Measurements from ENCODE around the gene NPFFR2.
"Not testable (repeated sequence)": the region's sequence is repeated elsewhere in the genome, so short reads cannot be mapped to it uniquely, and the experiment has no call there.

NPFFR2 gene

GRCh38 chr4:72144241-72144640 lies 112.4 kb downstream of the NPFFR2 start:
- no peaks in the 10 kb centered on the region for H3K27me3 ChIP-seq (ENCODE audit: insufficient read depth, insufficient read length)
- no peak overlapping the region for H3K4me3 ChIP-seq (ENCODE audit: insufficient read length, low read depth)
- no peaks in the 10 kb centered on the region for H3K9me3 ChIP-seq (ENCODE audit: insufficient read depth, low read length)
- DNase-seq (ENCODE audit: low read depth, low spot score): no peak
- H3K36me3 ChIP-seq (ENCODE audit: insufficient read depth, insufficient read length, low read length): no peaks in the 10 kb centered on the region
- no peak overlapping the region for H3K9ac ChIP-seq (ENCODE audit: insufficient read length, low read depth)
- no peaks in the 10 kb centered on the region for H3K4me1 ChIP-seq (ENCODE audit: insufficient read depth, insufficient read length)
- no peak for TF ChIP-seq YY1 (IDR thresholded peaks at IDR 0.05; ENCODE audit: insufficient read depth, insufficient read length)
- no peak for TF ChIP-seq ZNF274 (IDR thresholded peaks at IDR 0.05; ENCODE audit: low read depth, low read length)
- TF ChIP-seq SUZ12 (IDR thresholded peaks at IDR 0.05; ENCODE audit: extremely low read depth, insufficient read depth, insufficient read length): no peak

DNA sequence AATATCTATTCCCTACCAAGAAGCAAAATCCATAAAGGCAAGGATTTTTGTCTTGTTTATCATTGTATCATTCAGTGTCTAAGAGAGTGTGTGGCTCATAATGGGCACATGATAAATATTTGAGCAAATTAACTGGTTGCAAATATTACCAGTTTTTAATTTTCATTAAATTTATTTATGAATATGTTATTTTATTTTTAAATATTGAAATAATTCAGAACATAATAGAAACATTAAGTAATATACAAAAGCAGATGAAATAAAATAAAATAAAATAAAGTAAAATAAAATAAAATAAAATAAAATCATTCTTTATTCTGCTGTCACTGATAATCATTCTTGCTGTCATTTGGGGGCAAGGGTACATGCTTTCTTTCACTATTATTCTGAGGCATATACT lies 120.9 kb downstream of the NPFFR2 start:
- H3K9me3 ChIP-seq (ENCODE audit: insufficient read depth, low read length): no peaks in the 10 kb centered on the region
- H3K4me1 ChIP-seq (ENCODE audit: insufficient read depth, insufficient read length): no peaks in the 10 kb centered on the region
- H3K27me3 ChIP-seq (ENCODE audit: insufficient read depth, insufficient read length): no peaks in the 10 kb centered on the region
- no peak overlapping the region for H3K9ac ChIP-seq (ENCODE audit: insufficient read length, low read depth)
- TF ChIP-seq ZNF274 (IDR thresholded peaks at IDR 0.05; ENCODE audit: low read depth, low read length): no peak
- TF ChIP-seq SUZ12 (IDR thresholded peaks at IDR 0.05; ENCODE audit: extremely low read depth, insufficient read depth, insufficient read length): no peak
- TF ChIP-seq YY1 (IDR thresholded peaks at IDR 0.05; ENCODE audit: insufficient read depth, insufficient read length): no peak
- H3K4me3 ChIP-seq (ENCODE audit: insufficient read length, low read depth): no peak overlapping the region
- no peak for DNase-seq (ENCODE audit: low read depth, low spot score)
- no peaks in the 10 kb centered on the region for H3K36me3 ChIP-seq (ENCODE audit: insufficient read depth, insufficient read length, low read length)

DNA sequence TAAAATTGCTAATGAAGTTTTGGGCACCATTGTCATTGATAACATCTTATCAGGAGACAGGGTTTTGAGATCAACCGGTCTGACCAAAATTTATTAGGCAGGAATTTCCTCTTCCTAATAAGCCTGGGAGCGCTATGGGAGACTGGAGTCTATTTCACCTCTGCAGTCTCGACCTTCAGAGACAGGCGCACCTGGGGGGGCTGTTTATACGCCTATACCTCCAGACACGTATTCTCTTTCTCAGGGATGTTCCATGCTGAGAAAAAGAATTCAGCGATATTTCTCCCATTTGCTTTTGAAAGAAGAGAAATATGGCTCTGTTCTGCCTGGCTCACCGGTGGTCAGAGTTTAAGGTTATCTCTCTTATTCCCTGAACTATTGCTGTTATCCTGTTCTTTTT lies 121.8 kb downstream of the NPFFR2 start:
- H3K4me1 ChIP-seq (ENCODE audit: insufficient read depth, insufficient read length); H3K9ac ChIP-seq (ENCODE audit: insufficient read length, low read depth); H3K36me3 ChIP-seq (ENCODE audit: insufficient read depth, insufficient read length, low read length); DNase-seq (ENCODE audit: low read depth, low spot score); H3K9me3 ChIP-seq (ENCODE audit: insufficient read depth, low read length); H3K4me3 ChIP-seq (ENCODE audit: insufficient read length, low read depth); H3K27me3 ChIP-seq (ENCODE audit: insufficient read depth, insufficient read length): not testable (repeated sequence)

GRCh38 chr4:72169285-72169684 lies 137.5 kb downstream of the NPFFR2 start:
- H3K36me3 ChIP-seq (ENCODE audit: insufficient read depth, insufficient read length, low read length); H3K27me3 ChIP-seq (ENCODE audit: insufficient read depth, insufficient read length); H3K4me3 ChIP-seq (ENCODE audit: insufficient read length, low read depth); H3K9ac ChIP-seq (ENCODE audit: insufficient read length, low read depth); DNase-seq (ENCODE audit: low read depth, low spot score); H3K4me1 ChIP-seq (ENCODE audit: insufficient read depth, insufficient read length): not testable (repeated sequence)
- H3K9me3 ChIP-seq (ENCODE audit: insufficient read depth, low read length): peaks cover 38% of the 10 kb centered on the region

GRCh38 chr4:72169861-72170260 lies 138.1 kb downstream of the NPFFR2 start:
- DNase-seq (ENCODE audit: low read depth, low spot score): no peak
- Histone ChIP-seq H3K4me3 (ENCODE audit: insufficient read length, low read depth) (no peak overlapping the region), H3K4me1 (ENCODE audit: insufficient read depth, insufficient read length) (no peaks in the 10 kb centered on the region), H3K9me3 (ENCODE audit: insufficient read depth, low read length) (peaks cover 38% of the 10 kb centered on the region), H3K36me3 (ENCODE audit: insufficient read depth, insufficient read length, low read length) (no peaks in the 10 kb centered on the region), H3K27me3 (ENCODE audit: insufficient read depth, insufficient read length) (no peaks in the 10 kb centered on the region), H3K9ac (ENCODE audit: insufficient read length, low read depth) (no peak overlapping the region)
- no peak for TF ChIP-seq ZNF274 (IDR thresholded peaks at IDR 0.05; ENCODE audit: low read depth, low read length)
- no peak for TF ChIP-seq SUZ12 (IDR thresholded peaks at IDR 0.05; ENCODE audit: extremely low read depth, insufficient read depth, insufficient read length)
- no peak for TF ChIP-seq YY1 (IDR thresholded peaks at IDR 0.05; ENCODE audit: insufficient read depth, insufficient read length)

GRCh38 chr4:72171761-72172160 lies 140.0 kb downstream of the NPFFR2 start:
- Histone ChIP-seq H3K4me1 (ENCODE audit: insufficient read depth, insufficient read length) (no peaks in the 10 kb centered on the region), H3K9me3 (ENCODE audit: insufficient read depth, low read length) (peaks cover 54% of the 10 kb centered on the region), H3K4me3 (ENCODE audit: insufficient read length, low read depth) (no peak overlapping the region), H3K9ac (ENCODE audit: insufficient read length, low read depth) (no peak overlapping the region), H3K36me3 (ENCODE audit: insufficient read depth, insufficient read length, low read length) (no peaks in the 10 kb centered on the region), H3K27me3 (ENCODE audit: insufficient read depth, insufficient read length) (no peaks in the 10 kb centered on the region)
- TF ChIP-seq YY1 (IDR thresholded peaks at IDR 0.05; ENCODE audit: insufficient read depth, insufficient read length): no peak
- TF ChIP-seq SUZ12 (IDR thresholded peaks at IDR 0.05; ENCODE audit: extremely low read depth, insufficient read depth, insufficient read length): no peak
- TF ChIP-seq ZNF274 (IDR thresholded peaks at IDR 0.05; ENCODE audit: low read depth, low read length): no peak
- DNase-seq (ENCODE audit: low read depth, low spot score): no peak

DNA sequence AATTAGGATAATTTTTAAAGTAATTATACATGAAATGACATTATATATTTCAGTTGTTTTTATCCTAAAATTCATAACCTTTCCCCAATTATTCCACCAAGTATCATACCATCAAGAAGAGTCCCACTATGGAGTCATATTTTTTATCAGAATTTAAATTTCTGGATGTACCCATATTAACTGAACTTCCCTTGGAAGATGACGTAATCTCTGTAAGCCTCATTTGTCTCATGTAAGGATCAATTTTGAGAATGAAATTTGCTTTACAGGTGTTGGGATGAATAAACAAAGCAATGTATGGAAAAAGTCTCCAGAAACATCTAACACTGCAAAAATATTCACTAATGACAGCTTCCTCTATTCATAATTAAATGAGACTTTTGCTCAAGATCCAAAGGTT lies 147.5 kb downstream of the NPFFR2 start:
- Histone ChIP-seq H3K4me3 (ENCODE audit: insufficient read length, low read depth) (no peak overlapping the region), H3K9ac (ENCODE audit: insufficient read length, low read depth) (no peak overlapping the region), H3K4me1 (ENCODE audit: insufficient read depth, insufficient read length) (no peaks in the 10 kb centered on the region), H3K36me3 (ENCODE audit: insufficient read depth, insufficient read length, low read length) (no peaks in the 10 kb centered on the region), H3K27me3 (ENCODE audit: insufficient read depth, insufficient read length) (no peaks in the 10 kb centered on the region), H3K9me3 (ENCODE audit: insufficient read depth, low read length) (peaks cover 16% of the 10 kb centered on the region; the same call in 1 of the 2 replicates)
- DNase-seq (ENCODE audit: low read depth, low spot score): no peak
- TF ChIP-seq ZNF274 (IDR thresholded peaks at IDR 0.05; ENCODE audit: low read depth, low read length): no peak
- no peak for TF ChIP-seq SUZ12 (IDR thresholded peaks at IDR 0.05; ENCODE audit: extremely low read depth, insufficient read depth, insufficient read length)
- TF ChIP-seq YY1 (IDR thresholded peaks at IDR 0.05; ENCODE audit: insufficient read depth, insufficient read length): no peak

DNA sequence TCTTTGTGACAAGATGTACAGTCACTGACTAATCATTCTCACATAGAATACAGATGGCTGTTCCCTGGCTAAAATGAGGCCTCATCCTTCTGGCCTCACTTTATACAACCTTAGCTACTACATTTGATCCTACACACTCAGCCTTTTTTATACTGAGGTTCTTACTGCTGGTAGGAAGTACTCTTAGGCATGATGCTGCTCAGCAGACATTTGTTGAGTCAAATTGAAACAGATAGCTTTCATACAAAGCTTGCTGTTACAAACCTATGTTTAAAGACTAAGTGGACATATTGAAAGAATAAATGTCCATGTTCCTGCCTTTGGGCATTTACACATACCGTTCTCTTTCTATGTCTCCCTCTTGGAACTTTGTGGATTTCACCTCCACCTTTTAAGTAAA lies 154.9 kb downstream of the NPFFR2 start:
- no peaks in the 10 kb centered on the region for H3K36me3 ChIP-seq (ENCODE audit: insufficient read depth, insufficient read length, low read length)
- H3K9me3 ChIP-seq (ENCODE audit: insufficient read depth, low read length): no peaks in the 10 kb centered on the region
- no peak for TF ChIP-seq YY1 (IDR thresholded peaks at IDR 0.05; ENCODE audit: insufficient read depth, insufficient read length)
- no peak for TF ChIP-seq ZNF274 (IDR thresholded peaks at IDR 0.05; ENCODE audit: low read depth, low read length)
- TF ChIP-seq SUZ12 (IDR thresholded peaks at IDR 0.05; ENCODE audit: extremely low read depth, insufficient read depth, insufficient read length): no peak
- no peaks in the 10 kb centered on the region for H3K4me1 ChIP-seq (ENCODE audit: insufficient read depth, insufficient read length)
- no peak for DNase-seq (ENCODE audit: low read depth, low spot score)
- H3K27me3 ChIP-seq (ENCODE audit: insufficient read depth, insufficient read length): no peaks in the 10 kb centered on the region
- no peak overlapping the region for H3K9ac ChIP-seq (ENCODE audit: insufficient read length, low read depth)
- no peak overlapping the region for H3K4me3 ChIP-seq (ENCODE audit: insufficient read length, low read depth)

Data from NT2/D1 (cell line).